ENCODE measurements around the gene SLC11A1.

GRCh38 chr2:218362606-218363005 lies 19.5 kb upstream of the SLC11A1 start:
- TF ChIP-seq CTCF (tag by site-specific recombination; IDR thresholded peaks at IDR 0.05) (no peak), ZNF571 (tag by site-specific recombination; IDR thresholded peaks at IDR 0.05) (no peak), ZNF629 (tag by site-specific recombination; IDR thresholded peaks at IDR 0.05) (no peak)
